Muscle of leg (tissue), 11 donors: ENCODE measurements around the gene CTDSPL. TPM values are rescaled to one million over a fixed set of nuclear protein-coding genes. Genes with fewer than 3 reads are reported as not detected.

Experiments used
- DNase-seq: peaks from one replicate; pipeline ENCODE4 v3.0.0; 2013
- H3K27ac ChIP-seq: one replicate; pipeline ENCODE4 v1.5.1; 2013; ENCODE audit warnings: mild to moderate bottlenecking, low read length, control low read depth
- H3K27me3 ChIP-seq: one replicate; pipeline ENCODE4 v1.6.1; 2013; ENCODE audit warnings: low read length; ENCODE audit not compliant: control insufficient read depth, insufficient read depth
- H3K36me3 ChIP-seq: one replicate; pipeline ENCODE4 v1.6.1; 2013; ENCODE audit warnings: low read length; ENCODE audit not compliant: control insufficient read depth, insufficient read depth
- H3K4me1 ChIP-seq: one replicate; pipeline ENCODE4 v1.6.1; 2013; ENCODE audit warnings: low read length; ENCODE audit not compliant: control insufficient read depth, insufficient read depth
- H3K4me3 ChIP-seq: one replicate; pipeline ENCODE4 v1.5.1; 2013; ENCODE audit warnings: low read length, control low read depth
- H3K9me3 ChIP-seq: replicated peaks from 2 replicates; pipeline ENCODE4 v1.6.1; 2013; ENCODE audit warnings: low read depth, low read length; ENCODE audit not compliant: control insufficient read depth
- WGBS: methylation state at CpG from one replicate; pipeline ENCODE4 v1.1.5; 2013; ENCODE audit warnings: missing lambda C conversion rate; ENCODE audit not compliant: insufficient coverage; 5-methylcytosine and 5-hydroxymethylcytosine counted together
- polyA plus RNA-seq, 8 donors: library from polyadenylated mRNA; unstranded; fragments of 120-200 nt; gene quantifications; one replicate each; pipeline versions ENCODE4 v1.2.1 to v1.2.3, GENCODE V29; 2013; ENCODE audit warnings: inconsistent platforms in 1 of 8, low replicate concordance in 1 of 8; ENCODE audit not compliant: insufficient read length in 8 of 8, insufficient read depth in 1 of 8
- total RNA-seq: library from RNA; stranded (reverse); fragments of 120-200 nt; gene quantifications from one replicate; pipeline ENCODE4 v1.2.4, GENCODE V29; 2013

CTDSPL gene
- total and polyA plus RNA-seq, 9 donors = 29.9 to 41.8 (median 38.0) TPM

DNA sequence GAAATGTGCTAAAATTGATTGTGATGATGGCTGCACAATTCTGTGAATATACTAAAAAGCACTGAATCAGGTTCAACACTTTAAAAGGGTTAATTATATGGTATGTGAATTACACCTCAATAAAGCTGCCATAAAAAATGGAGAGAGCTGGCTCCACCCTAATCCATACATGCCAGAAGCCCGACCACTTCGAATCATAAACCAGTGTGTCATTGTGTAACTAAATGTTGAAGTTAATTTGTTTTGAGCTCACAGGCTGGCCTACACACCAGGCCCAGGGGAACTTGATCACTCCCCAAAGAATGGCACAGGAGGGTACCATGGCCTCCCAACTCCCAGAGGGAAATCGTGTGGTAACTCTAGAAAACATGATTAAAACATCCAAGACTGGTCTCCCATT, 153.8 kb downstream of the CTDSPL start:
- Histone ChIP-seq H3K4me3 (no peak overlapping the region), H3K9me3 (no peaks in the 10 kb centered on the region), H3K27ac (no peak overlapping the region), H3K27me3 (no peaks in the 10 kb centered on the region), H3K36me3 (peaks cover 56% of the 10 kb centered on the region), H3K4me1 (no peaks in the 10 kb centered on the region)
- no peak for DNase-seq
- WGBS = no CpG with 5 or more reads among the region's 3 CpGs

DNA sequence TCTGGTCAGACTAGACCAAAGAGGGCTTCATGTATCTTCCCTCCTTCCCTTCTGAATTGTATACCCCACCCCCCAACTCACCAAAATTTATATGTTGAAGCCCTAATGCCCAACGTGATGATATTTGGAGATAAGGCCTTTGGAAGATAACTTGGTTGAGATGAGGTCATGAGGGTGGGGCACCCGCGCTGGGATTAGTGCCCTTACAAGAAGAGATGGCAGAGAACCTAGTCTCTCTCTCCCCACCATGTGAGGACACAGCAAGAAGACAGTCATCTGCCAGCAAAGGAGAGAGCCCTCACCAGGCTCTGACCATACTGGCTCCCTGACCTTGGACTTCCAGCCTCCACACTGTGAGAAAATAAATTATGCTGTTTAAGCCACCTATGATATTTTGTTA, 154.3 kb downstream of the CTDSPL start:
- no CpG with 5 or more reads among the region's 3 CpGs for WGBS
- H3K27ac ChIP-seq = no peak overlapping the region
- no peaks in the 10 kb centered on the region for H3K4me1 ChIP-seq
- H3K4me3 ChIP-seq = no peak overlapping the region
- DNase-seq = no peak
- H3K27me3 ChIP-seq = no peaks in the 10 kb centered on the region
- H3K36me3 ChIP-seq = peaks cover 51% of the 10 kb centered on the region
- no peaks in the 10 kb centered on the region for H3K9me3 ChIP-seq

DNA sequence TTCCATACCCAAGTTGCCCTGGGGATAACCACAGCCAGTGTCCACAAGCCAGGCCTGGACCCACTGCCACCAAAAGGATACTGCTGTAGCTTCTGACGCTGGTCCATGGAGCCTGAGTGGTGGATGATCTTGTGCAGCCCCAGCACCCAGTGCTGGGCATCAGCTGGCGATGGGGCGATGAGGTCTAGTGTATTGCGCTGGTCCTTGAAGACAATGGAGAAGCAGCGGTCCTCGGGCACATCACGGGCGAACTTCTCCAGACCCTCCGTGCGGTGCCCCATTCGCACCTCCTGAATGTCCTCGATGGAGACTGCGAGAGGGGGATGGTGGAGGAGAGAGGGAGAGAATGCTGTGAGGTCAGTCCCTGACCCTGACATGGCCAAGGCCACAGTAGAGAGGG, 154.7 kb downstream of the CTDSPL start:
- DNase-seq = no peak
- H3K4me3 ChIP-seq = no peak overlapping the region
- peaks cover 48% of the 10 kb centered on the region for H3K36me3 ChIP-seq
- H3K27me3 ChIP-seq = no peaks in the 10 kb centered on the region
- no peak overlapping the region for H3K27ac ChIP-seq
- no peaks in the 10 kb centered on the region for H3K4me1 ChIP-seq
- no peaks in the 10 kb centered on the region for H3K9me3 ChIP-seq
- over 99% methylated on average over 13 of the region's 13 CpGs for WGBS

DNA sequence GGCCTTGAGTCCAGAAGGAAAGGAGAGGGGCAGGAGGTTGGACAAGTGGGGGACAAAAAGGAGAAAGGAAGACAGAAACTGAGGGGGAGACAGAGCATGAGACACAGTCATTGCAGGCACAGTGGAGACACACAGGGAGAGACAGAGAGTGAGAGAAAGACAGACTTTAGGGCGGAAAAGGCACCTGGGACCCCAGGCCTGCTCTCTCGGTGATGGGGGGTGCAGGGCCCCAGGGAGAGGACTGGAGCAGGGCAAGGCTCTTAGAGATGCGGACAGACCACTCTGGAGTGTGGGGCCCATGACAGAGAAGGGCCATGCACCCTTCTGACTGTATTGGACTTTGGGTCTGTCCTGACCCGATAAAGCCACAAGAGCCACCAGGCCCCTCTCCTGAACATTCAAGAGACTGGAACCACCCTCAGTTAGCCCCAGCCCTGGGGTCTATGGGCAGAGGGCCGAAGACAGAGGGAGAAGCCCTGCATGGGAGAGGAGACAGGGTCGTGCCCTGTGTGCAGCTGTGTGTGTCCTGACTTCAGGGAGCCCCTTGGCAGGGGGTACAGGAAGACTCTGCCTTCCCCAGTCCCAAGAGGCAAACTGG, 155.3 kb downstream of the CTDSPL start:
- Histone ChIP-seq H3K9me3 (no peaks in the 10 kb centered on the region), H3K4me1 (no peaks in the 10 kb centered on the region), H3K36me3 (peaks cover 48% of the 10 kb centered on the region), H3K4me3 (no peak overlapping the region), H3K27me3 (no peaks in the 10 kb centered on the region), H3K27ac (no peak overlapping the region)
- WGBS = 84% methylated on average over 4 of the region's 6 CpGs
- DNase-seq = no peak

DNA sequence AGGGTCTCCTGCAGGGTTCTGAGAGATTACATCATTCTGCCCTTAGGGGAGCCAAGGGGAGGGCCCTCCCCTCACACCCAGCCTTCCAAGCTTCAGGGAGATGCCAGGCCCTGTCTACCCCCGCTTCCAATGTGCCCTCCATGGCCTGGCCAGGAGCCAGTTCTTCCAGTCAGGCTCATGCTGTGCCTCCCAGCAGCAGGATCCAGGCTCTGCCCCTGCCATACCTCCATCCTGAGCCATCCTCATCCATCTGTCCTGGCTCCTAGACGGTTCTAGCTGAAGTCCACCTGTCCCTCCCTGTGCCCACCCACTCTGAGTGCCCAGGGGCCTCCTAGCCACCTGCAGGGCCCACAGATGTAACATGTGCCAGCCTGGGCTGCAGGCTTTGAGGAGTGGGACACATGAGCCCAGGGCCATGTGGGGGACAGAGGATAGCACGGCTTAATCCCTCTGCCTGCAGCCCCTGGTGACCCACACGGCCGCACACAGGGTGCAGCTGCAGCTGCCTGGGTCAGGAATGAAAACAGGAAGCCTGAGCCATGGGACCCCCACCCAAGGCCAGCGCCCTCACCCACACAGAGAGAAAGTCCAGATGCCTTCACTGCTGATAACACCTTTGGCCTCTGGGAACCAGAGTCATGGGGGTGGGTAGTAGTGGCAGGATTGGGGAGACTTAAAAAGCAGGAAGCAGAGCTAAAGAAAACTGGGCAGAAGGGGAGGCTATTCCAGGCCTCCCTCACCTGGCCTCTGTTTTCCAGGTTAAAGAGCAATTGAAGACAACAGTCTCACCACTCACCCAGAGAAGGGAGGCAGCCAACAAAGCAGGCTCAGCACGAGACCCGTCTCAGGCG, 156.0 kb downstream of the CTDSPL start:
- no peaks in the 10 kb centered on the region for H3K27me3 ChIP-seq
- no peaks in the 10 kb centered on the region for H3K4me1 ChIP-seq
- 72% methylated on average over 8 of the region's 9 CpGs for whole genome bisulfite sequencing
- peaks cover 48% of the 10 kb centered on the region for H3K36me3 ChIP-seq
- no peak overlapping the region for H3K4me3 ChIP-seq
- H3K9me3 ChIP-seq = no peaks in the 10 kb centered on the region
- H3K27ac ChIP-seq = no peak overlapping the region
- DNase-seq = no peak

DNA sequence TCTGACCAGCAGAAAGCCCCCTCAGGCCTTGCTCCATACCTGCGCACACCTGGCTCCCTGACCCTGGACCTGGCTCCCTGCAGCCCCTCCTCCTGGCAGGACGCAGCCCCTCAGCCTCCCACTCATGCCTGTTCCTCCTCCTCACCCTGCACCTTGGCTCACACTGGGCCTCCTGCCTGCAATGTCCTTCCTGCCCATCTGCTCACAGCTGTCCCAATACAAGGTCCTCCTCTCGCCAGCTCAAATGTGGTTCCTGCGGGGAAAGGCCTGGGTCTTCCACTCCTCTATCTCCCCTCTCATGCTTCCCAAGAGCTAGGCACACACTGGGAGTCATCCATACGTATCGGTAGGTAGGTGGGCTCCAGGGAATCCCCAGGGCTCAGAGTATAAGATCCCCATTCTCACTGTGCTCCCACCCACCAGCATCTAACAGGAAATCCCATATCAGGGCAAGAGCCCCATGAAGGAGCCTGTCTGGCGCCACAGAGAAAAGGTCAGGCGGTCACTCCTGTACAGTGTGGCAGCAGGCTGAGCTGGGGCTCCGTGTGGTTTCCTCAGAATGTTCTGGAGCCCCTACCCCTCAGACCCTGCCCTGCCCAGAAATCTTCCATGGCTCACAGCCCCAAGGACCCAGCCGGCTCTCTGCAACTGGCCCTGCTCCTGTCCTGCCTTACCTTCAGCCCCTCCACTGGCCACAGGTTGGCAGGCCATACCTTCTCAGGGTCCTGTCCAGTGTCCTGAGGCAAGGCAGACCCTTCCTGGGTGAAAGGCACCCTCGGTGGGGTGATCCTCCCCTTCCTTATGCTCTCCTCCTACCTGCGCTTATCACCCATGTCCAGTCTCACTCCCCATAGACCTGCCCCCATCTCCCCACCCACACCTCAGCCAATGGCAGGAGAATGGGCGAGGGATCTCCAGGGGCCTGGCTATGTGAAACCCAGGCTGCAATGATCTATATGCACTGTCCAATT, 156.9 kb downstream of the CTDSPL start:
- Histone ChIP-seq H3K4me3 (no peak overlapping the region), H3K27me3 (no peaks in the 10 kb centered on the region), H3K36me3 (peaks cover 48% of the 10 kb centered on the region), H3K27ac (no peak overlapping the region), H3K9me3 (no peaks in the 10 kb centered on the region), H3K4me1 (no peaks in the 10 kb centered on the region)
- WGBS = 83% methylated on average over 7 of the region's 13 CpGs
- DNase-seq = no peak

DNA sequence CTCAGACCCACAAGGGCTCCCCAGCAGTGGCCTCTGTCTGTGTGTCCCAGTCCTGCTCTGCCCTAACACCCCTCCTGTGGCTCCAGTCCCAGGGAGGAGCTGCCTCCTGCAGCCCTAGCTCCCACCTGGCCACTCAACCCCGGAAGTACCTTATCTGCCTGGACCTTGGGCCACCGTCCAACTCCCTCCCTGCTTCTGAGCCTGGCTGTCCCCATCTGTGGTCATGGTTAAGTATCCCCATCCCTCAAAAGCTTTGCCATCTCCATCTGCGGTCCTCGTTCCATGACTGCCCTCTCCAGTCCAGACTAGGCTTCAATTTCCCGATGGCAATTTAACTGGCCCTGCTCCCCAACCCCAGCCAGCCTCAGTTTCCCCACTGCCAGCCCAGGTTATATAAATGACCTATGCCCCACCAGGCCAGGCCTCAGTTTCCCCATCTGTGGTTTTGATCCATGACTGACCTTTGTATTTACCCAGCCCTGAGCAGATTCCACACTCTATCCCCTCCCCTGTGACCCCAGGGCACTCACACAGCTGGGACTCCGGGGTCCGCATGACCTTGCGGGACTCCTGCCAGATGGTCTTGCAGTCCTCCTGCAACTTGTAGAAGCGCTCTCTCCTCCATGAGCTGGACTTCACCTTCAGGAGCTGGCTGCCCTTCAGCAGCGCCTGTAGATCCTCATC, 158.1 kb downstream of the CTDSPL start:
- WGBS = 92% methylated on average over 10 of the region's 10 CpGs
- H3K36me3 ChIP-seq = peaks cover 48% of the 10 kb centered on the region
- H3K4me1 ChIP-seq = peaks cover 5% of the 10 kb centered on the region
- H3K27me3 ChIP-seq = no peaks in the 10 kb centered on the region
- no peak overlapping the region for H3K4me3 ChIP-seq
- H3K27ac ChIP-seq = no peak overlapping the region
- no peak for DNase-seq
- no peaks in the 10 kb centered on the region for H3K9me3 ChIP-seq

DNA sequence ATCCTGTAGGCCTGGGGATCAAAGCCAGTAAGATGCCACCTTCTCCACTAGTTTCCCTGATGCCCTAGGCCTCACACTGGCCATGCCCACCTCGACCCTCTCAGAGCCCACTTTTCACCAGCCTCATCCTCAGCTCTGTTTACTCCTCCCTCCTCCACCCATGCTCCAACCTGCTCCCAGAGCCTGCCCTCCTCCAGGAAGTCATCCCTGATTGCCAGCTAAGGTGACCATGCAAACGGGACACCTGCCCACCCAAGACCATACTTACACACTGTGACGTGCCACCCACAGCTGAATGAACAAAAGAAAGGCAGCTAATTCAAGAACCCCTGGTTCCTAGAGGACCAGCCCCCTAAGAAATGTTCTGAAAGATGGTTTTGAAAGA, 158.7 kb downstream of the CTDSPL start:
- H3K9me3 ChIP-seq = no peaks in the 10 kb centered on the region

DNA sequence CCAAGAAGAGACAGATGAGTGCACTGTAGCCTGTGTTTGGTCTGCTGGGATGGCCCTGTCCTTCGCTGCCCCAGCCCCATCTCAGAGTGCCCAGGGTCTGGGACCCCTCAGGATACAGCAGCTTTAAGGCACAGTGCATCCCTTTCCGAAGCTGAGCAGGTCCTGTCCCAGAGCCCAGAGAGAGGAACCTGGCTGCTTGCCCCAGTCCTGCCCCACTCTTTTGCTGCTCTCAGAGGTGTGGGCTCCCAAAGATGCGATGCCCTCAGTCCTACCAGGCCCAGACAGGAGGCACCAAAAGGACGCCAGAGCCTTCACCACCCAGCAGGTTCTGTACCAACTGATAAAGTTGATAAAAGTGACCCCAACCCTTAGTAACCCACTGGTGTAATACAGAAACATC, 159.5 kb downstream of the CTDSPL start:
- H3K36me3 ChIP-seq = peaks cover 38% of the 10 kb centered on the region
- no peak for DNase-seq
- H3K27ac ChIP-seq = no peak overlapping the region
- no peak overlapping the region for H3K4me3 ChIP-seq
- WGBS = 100% methylated on average over 2 of the region's 4 CpGs
- peaks cover 11% of the 10 kb centered on the region for H3K4me1 ChIP-seq
- no peaks in the 10 kb centered on the region for H3K27me3 ChIP-seq
- no peaks in the 10 kb centered on the region for H3K9me3 ChIP-seq

More for the DNA sequence above, 158.7 kb downstream of the CTDSPL start:
- DNase-seq = no peak
- peaks cover 46% of the 10 kb centered on the region for H3K36me3 ChIP-seq
- H3K4me3 ChIP-seq = no peak overlapping the region
- 96% methylated on average over 2 of the region's 3 CpGs for WGBS
- H3K27ac ChIP-seq = no peak overlapping the region
- no peaks in the 10 kb centered on the region for H3K27me3 ChIP-seq
- peaks cover 5% of the 10 kb centered on the region for H3K4me1 ChIP-seq
